Mesenteric fat pad (tissue), 1 donor: ENCODE measurements around the gene SCRN3. TPM values are rescaled to one million over a fixed set of nuclear protein-coding genes. Genes with fewer than 3 reads are reported as not detected.

Experiments
- DNase-seq: peaks from one replicate; pipeline ENCODE4 v3.0.0-alpha.2; 2020; ENCODE audit warnings: low spot score
- total RNA-seq: library from RNA; stranded (reverse); fragmentation: NEBNext Ultra II Directional; extraction: Animal tissue kit (Norgen Biotek cat#: 25700); gene quantifications from one replicate; pipeline ENCODE4 v1.2.1, GENCODE V29; 2021
- donor health status: DM: yes; HTN: yes; CAD: no.

SCRN3 gene
- total RNA-seq, 1 donor from 2014 or later: 19.8 TPM

DNA sequence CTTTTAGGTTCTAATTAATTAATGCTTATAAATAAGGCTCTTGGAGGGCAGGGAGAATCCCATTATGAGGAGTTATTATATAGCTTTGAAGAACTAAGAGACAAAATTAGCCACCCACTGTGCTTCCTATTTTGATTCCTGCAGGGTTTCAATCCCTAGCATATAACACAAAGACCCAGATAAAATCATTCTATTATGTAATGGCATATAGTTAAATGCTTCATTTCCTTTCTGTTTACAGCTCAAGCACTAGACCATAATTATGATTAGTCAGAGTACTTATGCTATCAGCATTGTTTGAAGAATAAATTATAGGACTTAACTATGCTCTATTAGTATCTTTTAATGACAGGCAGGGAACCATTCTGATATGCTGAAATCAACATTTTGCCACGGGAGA lies 82.2 kb downstream of the SCRN3 start:
- no peak for DNase-seq

Other genes starting within 250 kb of the SCRN3 start
- gene OLA1, start 147.2 kb upstream of the SCRN3 start, total RNA-seq: 58.4 TPM
- not detected for gene SP9, start 60.8 kb upstream of the SCRN3 start, total RNA-seq
- gene GPR155, start 91.3 kb downstream of the SCRN3 start, total RNA-seq: 8.9 TPM
- 84.0 TPM for gene WIPF1, start 202.1 kb downstream of the SCRN3 start, total RNA-seq